Dedifferentiated amniotic fluid mesenchymal stem cell (primary cell): ENCODE measurements around the gene NAAA.
"Not testable (repeated sequence)": the region's sequence is repeated elsewhere in the genome, so short reads cannot be mapped to it uniquely, and the experiment has no call there.

Source experiments
- DNase-seq: peaks from one replicate; pipeline ENCODE4 v3.0.0-alpha.2; 2016; ENCODE audit errors: extremely low spot score

The NAAA gene

GRCh38 chr4:75940692-75941253 lies at the start of gene NAAA:
NAAA (minus strand) TSS chr4:75941013; CDS start chr4:75940949, 64 bp downstream.
- peak; percentile 30 for DNase-seq

GRCh38 chr4:75989846-75990528 lies 49.2 kb upstream of the NAAA start:
- peak; percentile 23 for DNase-seq

- DNase-seq, result peak; percentile 43
Measured at GRCh38 chr4:75985116-75985515, 44.3 kb upstream of the NAAA start.

- no peak for DNase-seq
Measured at GRCh38 chr4:75980576-75980975, 39.8 kb upstream of the NAAA start.

GRCh38 chr4:75976177-75976576 lies 35.4 kb upstream of the NAAA start:
- no peak for DNase-seq

- DNase-seq, result no peak
Measured at GRCh38 chr4:75973766-75974165, 33.0 kb upstream of the NAAA start.

GRCh38 chr4:75968084-75968483 lies 27.3 kb upstream of the NAAA start:
- DNase-seq, result no peak

- no peak for DNase-seq
Measured at GRCh38 chr4:75963558-75963957, 22.7 kb upstream of the NAAA start.

GRCh38 chr4:75962072-75962471 lies 21.3 kb upstream of the NAAA start:
- not testable (repeated sequence) for DNase-seq

- DNase-seq, result not testable (repeated sequence)
Measured at GRCh38 chr4:75958546-75958945, 17.7 kb upstream of the NAAA start.

- not testable (repeated sequence) for DNase-seq
Measured at GRCh38 chr4:75954811-75955210, 14.0 kb upstream of the NAAA start.

- no peak for DNase-seq
Measured at GRCh38 chr4:75953509-75953908, 12.7 kb upstream of the NAAA start.

- peak; percentile 81 for DNase-seq
Measured at GRCh38 chr4:75950213-75950815, 9.5 kb upstream of the NAAA start.

- DNase-seq, result no peak
Measured at GRCh38 chr4:75948822-75949444, 8.1 kb upstream of the NAAA start.

GRCh38 chr4:75939890-75940691 lies 722 bp downstream of the NAAA start:
- peak; percentile 28 for DNase-seq

GRCh38 chr4:75935628-75936027 lies 5.2 kb downstream of the NAAA start:
- DNase-seq, result no peak

GRCh38 chr4:75930152-75930551 lies 10.7 kb downstream of the NAAA start:
- DNase-seq, result no peak

- not testable (repeated sequence) for DNase-seq
Measured at GRCh38 chr4:75924916-75925315, 15.9 kb downstream of the NAAA start.

GRCh38 chr4:75924309-75924827 lies 16.4 kb downstream of the NAAA start:
- DNase-seq, result no peak

GRCh38 chr4:75922588-75922987 lies 18.2 kb downstream of the NAAA start:
- DNase-seq, result no peak

- DNase-seq, result no peak
Measured at GRCh38 chr4:75921910-75922309, 18.9 kb downstream of the NAAA start.

GRCh38 chr4:75920327-75920726 lies 20.5 kb downstream of the NAAA start:
- DNase-seq, result no peak
